ENCODE results near the gene ZCCHC4. TPM values are rescaled to one million over a fixed set of nuclear protein-coding genes. Genes with fewer than 3 reads are reported as not detected.

The ZCCHC4 gene
- polyA plus RNA-seq, 1 of the 3 experiments (the other 2 are of a cell fraction) = 4.8 TPM

GRCh38 chr4:25299476-25300203 lies 12.9 kb upstream of the ZCCHC4 start:
- Histone ChIP-seq H3K9ac (no peak overlapping the region), H3K9me3 (no peaks in the 10 kb centered on the region), H3K4me2 (no peak overlapping the region), H3K4me3 (ENCODE audit: low read depth in 2 of 2, low read length in 1 of 2) (no peak overlapping the region), H3K36me3 (replicated peaks in 1 of 2; ENCODE audit: control insufficient read depth in 1 of 2, insufficient read depth in 2 of 2, low read length in 1 of 2) (no peaks in the 10 kb centered on the region), H3K79me2 (ENCODE audit: insufficient read depth) (no peaks in the 10 kb centered on the region), H3K27me3 (ENCODE audit: insufficient read depth) (peaks cover 4% of the 10 kb centered on the region; the same call in 1 of the 2 replicates), H3F3A (replicated peaks; ENCODE audit: insufficient read depth) (no peaks in the 10 kb centered on the region), H3K9me2 (no peaks in the 10 kb centered on the region), H2AFZ (ENCODE audit: low read depth) (no peak overlapping the region), H3K27ac (ENCODE audit: low read depth in 2 of 2, low read length in 1 of 2) (no peak overlapping the region), H3K4me1 (ENCODE audit: control insufficient read depth in 1 of 2, insufficient read depth in 2 of 2, low read depth in 1 of 2, low read length in 1 of 2) (no peaks in the 10 kb centered on the region), H4K20me1 (ENCODE audit: insufficient read depth) (no peaks in the 10 kb centered on the region)
- 55% methylated on average over 10 of the region's 10 CpGs for WGBS (ENCODE audit: low lambda C conversion rate)
- no peak for TF ChIP-seq RXRA (IDR thresholded peaks at IDR 0.05; ENCODE audit: borderline replicate concordance, low read depth)
- TF ChIP-seq FOXM1 (IDR thresholded peaks at IDR 0.05; ENCODE audit: low read depth) = no peak
- ChIA-PET CTCF (interaction anchor here (0.8 to 6.2 kb wide), 4 partner anchors 11 to 320 kb away, joined by 3 to 40 read pairs (median 3); partner anchors contain the start of gene ZCCHC4), POLR2A (no interaction called here)
- no peak for DNase-seq

GRCh38 chr4:25301471-25301870 lies 11.1 kb upstream of the ZCCHC4 start:
- Histone ChIP-seq H3K4me1 (ENCODE audit: control insufficient read depth in 1 of 2, insufficient read depth in 2 of 2, low read depth in 1 of 2, low read length in 1 of 2) (no peaks in the 10 kb centered on the region), H3K79me2 (ENCODE audit: insufficient read depth) (no peaks in the 10 kb centered on the region), H3K27ac (ENCODE audit: low read depth in 2 of 2, low read length in 1 of 2) (no peak overlapping the region), H3K9me2 (no peaks in the 10 kb centered on the region), H3K9ac (no peak overlapping the region), H3K9me3 (no peaks in the 10 kb centered on the region), H4K20me1 (ENCODE audit: insufficient read depth) (no peaks in the 10 kb centered on the region), H3K36me3 (replicated peaks in 1 of 2; ENCODE audit: control insufficient read depth in 1 of 2, insufficient read depth in 2 of 2, low read length in 1 of 2) (no peaks in the 10 kb centered on the region), H3K27me3 (ENCODE audit: insufficient read depth) (peaks cover 4% of the 10 kb centered on the region; the same call in 1 of the 2 replicates), H3K4me2 (no peak overlapping the region), H3K4me3 (ENCODE audit: low read depth in 2 of 2, low read length in 1 of 2) (no peak overlapping the region), H2AFZ (ENCODE audit: low read depth) (no peak overlapping the region), H3F3A (replicated peaks; ENCODE audit: insufficient read depth) (no peaks in the 10 kb centered on the region)
- DNase-seq = no peak
- TF ChIP-seq RXRA (IDR thresholded peaks at IDR 0.05; ENCODE audit: borderline replicate concordance, low read depth) (no peak), CHD2 (IDR thresholded peaks at IDR 0.05; ENCODE audit: low read length, partially characterized antibody) (no peak), EP300 (IDR thresholded peaks at IDR 0.05; ENCODE audit: borderline replicate concordance in 1 of 2, low read depth in 1 of 2, low read length in 1 of 2) (no peak), NFIC (IDR thresholded peaks at IDR 0.05; ENCODE audit: borderline replicate concordance) (no peak), USF1 (IDR thresholded peaks at IDR 0.05; ENCODE audit: borderline replicate concordance, low read depth) (no peak)
- CTCF ChIA-PET = interaction anchor here (0.8 to 6.2 kb wide), 2 partner anchors 11 to 67 kb away, joined by 3 to 40 read pairs; partner anchors contain the start of gene ZCCHC4
- POLR2A ChIA-PET = no interaction called here
- WGBS (ENCODE audit: low lambda C conversion rate) = 29% methylated on average over 4 of the region's 4 CpGs

GRCh38 chr4:25302626-25303025 lies 9.9 kb upstream of the ZCCHC4 start:
- Histone ChIP-seq H3K36me3 (replicated peaks in 1 of 2; ENCODE audit: control insufficient read depth in 1 of 2, insufficient read depth in 2 of 2, low read length in 1 of 2) (no peaks in the 10 kb centered on the region), H3K4me3 (ENCODE audit: low read depth in 2 of 2, low read length in 1 of 2) (no peak overlapping the region), H3K79me2 (ENCODE audit: insufficient read depth) (no peaks in the 10 kb centered on the region), H2AFZ (ENCODE audit: low read depth) (no peak overlapping the region), H3K9me2 (no peaks in the 10 kb centered on the region), H3K4me1 (ENCODE audit: control insufficient read depth in 1 of 2, insufficient read depth in 2 of 2, low read depth in 1 of 2, low read length in 1 of 2) (no peaks in the 10 kb centered on the region), H3K27me3 (ENCODE audit: insufficient read depth) (peaks cover 4% of the 10 kb centered on the region; the same call in 1 of the 2 replicates), H3F3A (replicated peaks; ENCODE audit: insufficient read depth) (no peaks in the 10 kb centered on the region), H3K9ac (no peak overlapping the region), H3K9me3 (no peaks in the 10 kb centered on the region), H4K20me1 (ENCODE audit: insufficient read depth) (no peaks in the 10 kb centered on the region), H3K27ac (ENCODE audit: low read depth in 2 of 2, low read length in 1 of 2) (no peak overlapping the region), H3K4me2 (no peak overlapping the region)
- TF ChIP-seq FOXM1 (IDR thresholded peaks at IDR 0.05; ENCODE audit: low read depth) (no peak), TCF12 (IDR thresholded peaks at IDR 0.05) (no peak), TEAD4 (IDR thresholded peaks at IDR 0.05; ENCODE audit: borderline replicate concordance, insufficient read depth) (no peak), RXRA (IDR thresholded peaks at IDR 0.05; ENCODE audit: borderline replicate concordance, low read depth) (no peak), POLR2AphosphoS5 (IDR thresholded peaks at IDR 0.05; ENCODE audit: low read depth, low read length) (no peak), EP300 (IDR thresholded peaks at IDR 0.05; ENCODE audit: borderline replicate concordance in 1 of 2, low read depth in 1 of 2, low read length in 1 of 2) (no peak), IRF3 (IDR thresholded peaks at IDR 0.05; ENCODE audit: low read depth, low read length) (no peak), MEF2A (IDR thresholded peaks at IDR 0.05; ENCODE audit: borderline replicate concordance, low read depth) (no peak), RFX5 (IDR thresholded peaks at IDR 0.05; ENCODE audit: low read length) (no peak), GATA2 (CRISPR knock-in tag; IDR thresholded peaks at IDR 0.05) (no peak), NRF1 (IDR thresholded peaks at IDR 0.05; ENCODE audit: low read depth, low read length) (no peak), CHD2 (IDR thresholded peaks at IDR 0.05; ENCODE audit: low read length, partially characterized antibody) (no peak), SMC3 (IDR thresholded peaks at IDR 0.05; ENCODE audit: low read depth, low read length) (no peak), YY1 (IDR thresholded peaks at IDR 0.05; ENCODE audit: low read depth) (no peak), TAF1 (IDR thresholded peaks at IDR 0.05; ENCODE audit: borderline replicate concordance, low read depth, low read length) (no peak), NFIC (IDR thresholded peaks at IDR 0.05; ENCODE audit: borderline replicate concordance) (no peak)
- CTCF ChIA-PET = interaction anchor here (6.2 kb wide), 1 partner anchor 10 kb away, joined by 40 read pairs; the partner anchor contains the start of gene ZCCHC4
- 68% methylated on average over 9 of the region's 9 CpGs for WGBS (ENCODE audit: low lambda C conversion rate)
- POLR2A ChIA-PET = no interaction called here
- DNase-seq = no peak
